Adrenal gland (tissue), 5 donors: Measurements from ENCODE around the gene NDST1.

ENCODE experiments used
- POLR2A ChIP-seq, 2 donors: fragments of 450-650 bp; IDR thresholded peaks; one replicate each; pipeline ENCODE4 v1.6.1; 2017; ENCODE audit warnings: antibody characterized with exemption in 2 of 2, mild to moderate bottlenecking in 2 of 2, moderate library complexity in 1 of 2
- TF ChIP-seq, protein P1 (sequence below), 6 experiments: fragments of 450-650 bp in 4 of 6; fragments of 200-600 bp in 2 of 6; sonication (generic) in 1 of 6; IDR thresholded peaks; 1 replicate in 5 of 6; 2 replicates in 1 of 6; pipeline versions ENCODE4 v1.5.1 to v1.8.0; 2016 to 2021; ENCODE audit warnings: antibody characterized with exemption in 6 of 6, mild to moderate bottlenecking in 2 of 6, moderate library complexity in 1 of 6
- donor health status: DM: no; HTN: no; CAD: no.

DNA sequence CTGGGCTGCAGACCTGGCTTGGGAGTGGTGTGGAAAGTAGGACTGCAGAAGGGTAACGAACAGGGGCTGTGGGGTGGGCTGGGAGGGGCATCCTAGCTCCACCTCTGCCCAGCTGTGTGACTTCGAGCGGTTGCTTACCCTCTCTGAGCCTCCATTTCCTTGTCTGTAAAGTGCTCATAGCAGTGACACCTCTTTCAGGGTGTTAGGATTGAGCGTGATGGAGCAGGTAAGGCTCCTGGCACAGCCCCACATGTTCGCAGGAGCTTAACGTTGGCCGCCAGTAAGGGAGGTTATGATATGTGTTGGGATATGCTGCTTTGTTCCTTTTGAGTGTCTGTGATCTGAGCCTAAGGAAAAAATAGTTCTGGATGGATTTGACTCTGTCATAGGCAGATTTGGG is 2.1 kb downstream of the NDST1 start:
- TF ChIP-seq, protein P1, sequence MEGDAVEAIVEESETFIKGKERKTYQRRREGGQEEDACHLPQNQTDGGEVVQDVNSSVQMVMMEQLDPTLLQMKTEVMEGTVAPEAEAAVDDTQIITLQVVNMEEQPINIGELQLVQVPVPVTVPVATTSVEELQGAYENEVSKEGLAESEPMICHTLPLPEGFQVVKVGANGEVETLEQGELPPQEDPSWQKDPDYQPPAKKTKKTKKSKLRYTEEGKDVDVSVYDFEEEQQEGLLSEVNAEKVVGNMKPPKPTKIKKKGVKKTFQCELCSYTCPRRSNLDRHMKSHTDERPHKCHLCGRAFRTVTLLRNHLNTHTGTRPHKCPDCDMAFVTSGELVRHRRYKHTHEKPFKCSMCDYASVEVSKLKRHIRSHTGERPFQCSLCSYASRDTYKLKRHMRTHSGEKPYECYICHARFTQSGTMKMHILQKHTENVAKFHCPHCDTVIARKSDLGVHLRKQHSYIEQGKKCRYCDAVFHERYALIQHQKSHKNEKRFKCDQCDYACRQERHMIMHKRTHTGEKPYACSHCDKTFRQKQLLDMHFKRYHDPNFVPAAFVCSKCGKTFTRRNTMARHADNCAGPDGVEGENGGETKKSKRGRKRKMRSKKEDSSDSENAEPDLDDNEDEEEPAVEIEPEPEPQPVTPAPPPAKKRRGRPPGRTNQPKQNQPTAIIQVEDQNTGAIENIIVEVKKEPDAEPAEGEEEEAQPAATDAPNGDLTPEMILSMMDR (IDR thresholded peaks at IDR 0.05) = no peak
- TF ChIP-seq POLR2A (IDR thresholded peaks at IDR 0.05) = no peak
